ENCODE results near the gene FGFRL1.

DNA sequence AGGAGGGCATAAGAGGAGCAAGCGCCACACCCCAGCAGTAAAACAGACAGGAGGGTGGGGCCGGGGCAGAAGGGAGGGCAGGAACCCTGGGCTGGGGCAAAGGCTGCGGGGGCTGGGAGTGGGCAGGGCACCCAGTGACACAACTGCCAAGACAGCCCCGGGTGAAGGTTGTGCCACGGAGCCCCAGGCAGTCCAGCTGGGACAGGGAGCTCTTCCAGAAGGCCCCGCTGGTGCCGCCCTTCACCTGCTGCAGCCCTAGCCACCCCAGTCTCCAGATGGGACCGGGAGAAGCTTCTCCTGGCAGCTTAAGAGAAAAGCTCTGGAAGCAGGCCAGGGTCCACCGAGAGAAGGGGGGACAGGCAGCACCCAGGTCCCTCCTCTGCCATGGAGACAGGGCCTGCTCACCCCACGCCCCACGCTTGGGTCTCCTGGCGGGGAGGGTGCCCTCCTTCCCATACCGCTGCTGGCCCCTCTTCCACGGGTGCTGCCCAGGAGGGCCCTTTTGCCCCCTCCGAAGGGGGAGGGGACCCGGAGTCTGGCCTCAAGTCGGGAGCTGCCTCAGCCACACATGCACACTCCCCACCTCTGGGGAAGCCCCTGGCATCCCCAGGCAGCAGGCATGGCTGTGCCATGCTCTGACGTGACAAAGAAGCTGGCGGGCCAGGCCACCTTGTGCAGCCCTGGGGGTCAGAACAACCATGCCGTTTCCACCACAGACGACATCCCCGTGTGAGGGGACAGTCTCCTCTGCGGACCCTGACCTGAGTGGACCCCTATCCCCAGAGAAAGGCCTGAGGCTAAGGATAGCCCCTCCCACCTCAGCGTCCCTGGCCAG is 39.5 kb upstream of the FGFRL1 start:
- TF ChIP-seq, protein P1, sequence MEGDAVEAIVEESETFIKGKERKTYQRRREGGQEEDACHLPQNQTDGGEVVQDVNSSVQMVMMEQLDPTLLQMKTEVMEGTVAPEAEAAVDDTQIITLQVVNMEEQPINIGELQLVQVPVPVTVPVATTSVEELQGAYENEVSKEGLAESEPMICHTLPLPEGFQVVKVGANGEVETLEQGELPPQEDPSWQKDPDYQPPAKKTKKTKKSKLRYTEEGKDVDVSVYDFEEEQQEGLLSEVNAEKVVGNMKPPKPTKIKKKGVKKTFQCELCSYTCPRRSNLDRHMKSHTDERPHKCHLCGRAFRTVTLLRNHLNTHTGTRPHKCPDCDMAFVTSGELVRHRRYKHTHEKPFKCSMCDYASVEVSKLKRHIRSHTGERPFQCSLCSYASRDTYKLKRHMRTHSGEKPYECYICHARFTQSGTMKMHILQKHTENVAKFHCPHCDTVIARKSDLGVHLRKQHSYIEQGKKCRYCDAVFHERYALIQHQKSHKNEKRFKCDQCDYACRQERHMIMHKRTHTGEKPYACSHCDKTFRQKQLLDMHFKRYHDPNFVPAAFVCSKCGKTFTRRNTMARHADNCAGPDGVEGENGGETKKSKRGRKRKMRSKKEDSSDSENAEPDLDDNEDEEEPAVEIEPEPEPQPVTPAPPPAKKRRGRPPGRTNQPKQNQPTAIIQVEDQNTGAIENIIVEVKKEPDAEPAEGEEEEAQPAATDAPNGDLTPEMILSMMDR (optimal IDR thresholded peaks at IDR 0.05 in 1 of 3, IDR thresholded peaks at IDR 0.05 in 1 of 3, conservative IDR thresholded peaks at IDR 0.05 in 1 of 3; ENCODE audit: extremely low read depth in 1 of 3, insufficient read depth in 2 of 3, low read length in 3 of 3), result no peak
- TF ChIP-seq EZH2 (IDR thresholded peaks at IDR 0.05; ENCODE audit: low read length), result no peak

Measured in keratinocyte (primary cell).